Neural crest cell (in vitro differentiated cells): ENCODE results near the gene INTS11. TPM values are rescaled to one million over a fixed set of nuclear protein-coding genes. Genes with fewer than 3 reads are reported as not detected.

ENCODE experiments used
- DNase-seq: peaks from one replicate; pipeline ENCODE4 v3.0.0; 2021; ENCODE audit warnings: low read depth, mixed read lengths, low spot score
- H3K27ac Mint-ChIP-seq: one replicate; pipeline ENCODE4 v1.8.0; 2021; ENCODE audit warnings: mild to moderate bottlenecking, mixed read lengths; ENCODE audit not compliant: unreplicated experiment
- H3K27me3 Mint-ChIP-seq: 2 replicates; pipeline ENCODE4 v1.8.0; 2021; ENCODE audit warnings: low read depth, mild to moderate bottlenecking, mixed read lengths
- H3K36me3 Mint-ChIP-seq: 2 replicates; pipeline ENCODE4 v1.8.0; 2021; ENCODE audit warnings: low read depth, mild to moderate bottlenecking, mixed read lengths
- H3K4me1 Mint-ChIP-seq: 2 replicates; pipeline ENCODE4 v1.8.0; 2021; ENCODE audit warnings: mixed read lengths
- H3K4me3 Mint-ChIP-seq: one replicate; pipeline ENCODE4 v1.8.0; 2021; ENCODE audit warnings: mild to moderate bottlenecking, mixed read lengths
- H3K9me3 Mint-ChIP-seq: 2 replicates; pipeline ENCODE4 v1.8.0; 2021; ENCODE audit warnings: mixed read lengths
- CTCF ChIP-seq: fragments of 200-600 bp; sonication (generic); conservative IDR thresholded peaks from 2 replicates; pipeline ENCODE4 v1.5.0; 2021; ENCODE audit warnings: antibody characterized with exemption, mild to moderate bottlenecking
- total RNA-seq: library from RNA; stranded (reverse); gene quantifications from 2 replicates; pipeline ENCODE4 v1.2.1, GENCODE V29; 2021

Gene INTS11
- total RNA-seq, 1 donor from 2014 or later, result 160 TPM

GRCh38 chr1:1351511-1352427, 27.3 kb upstream of the INTS11 start:
- TF ChIP-seq CTCF, result no peak
- Mint-ChIP-seq H3K4me3 (peak overlapping the region; percentile 86), H3K36me3 (no peaks in the 10 kb centered on the region), H3K4me1 (peaks cover 18% of the 10 kb centered on the region), H3K27ac (no peak overlapping the region), H3K9me3 (no peaks in the 10 kb centered on the region), H3K27me3 (peaks cover 30% of the 10 kb centered on the region)
- DNase-seq, result no peak

- peak; percentile 60 for TF ChIP-seq CTCF
- peak within 1 kb of the TSS; percentile 85 for H3K4me3 Mint-ChIP-seq
- H3K36me3 Mint-ChIP-seq, result no peaks in the 10 kb centered on the region
- H3K4me1 Mint-ChIP-seq, result peaks cover 20% of the 10 kb centered on the region
- no peaks in the 10 kb centered on the region for H3K9me3 Mint-ChIP-seq
- DNase-seq, result peak; percentile 74
- H3K27ac Mint-ChIP-seq, result no peak within 1 kb of the TSS
- peaks cover 26% of the 10 kb centered on the region for H3K27me3 Mint-ChIP-seq
Observed at GRCh38 chr1:1349256-1350012, 25.0 kb upstream of the INTS11 start, which contains the start of gene DVL1. DVL1 (minus strand) TSS chr1:1349418; CDS start chr1:1349065, 353 bp downstream.

GRCh38 chr1:1348420-1349255, 24.2 kb upstream of the INTS11 start:
- Mint-ChIP-seq H3K9me3 (no peaks in the 10 kb centered on the region), H3K36me3 (no peaks in the 10 kb centered on the region), H3K27me3 (peaks cover 18% of the 10 kb centered on the region), H3K4me3 (peak overlapping the region; percentile 85), H3K4me1 (peaks cover 20% of the 10 kb centered on the region), H3K27ac (no peak overlapping the region)
- no peak for TF ChIP-seq CTCF
- no peak for DNase-seq

- no peak for DNase-seq
- Mint-ChIP-seq H3K27ac (no peak overlapping the region), H3K9me3 (no peaks in the 10 kb centered on the region), H3K36me3 (no peaks in the 10 kb centered on the region), H3K4me3 (peak overlapping the region; percentile 85), H3K27me3 (peaks cover 10% of the 10 kb centered on the region), H3K4me1 (peaks cover 20% of the 10 kb centered on the region)
- TF ChIP-seq CTCF, result no peak
Observed at GRCh38 chr1:1347663-1348419, 23.4 kb upstream of the INTS11 start.
